Neutrophil (primary cell): Measurements from ENCODE around the gene BABAM2.
"Not testable (repeated sequence)": the region's sequence is repeated elsewhere in the genome, so short reads cannot be mapped to it uniquely, and the experiment has no call there.

Experiments used
- H3K27ac ChIP-seq: fragments of 200-600 bp; sonication (generic); 2 replicates; pipeline ENCODE4 v1.5.1; 2016; ENCODE audit warnings: mild to moderate bottlenecking, moderate library complexity
- H3K27me3 ChIP-seq: fragments of 200-600 bp; sonication (generic); 2 replicates; pipeline ENCODE4 v1.6.0; 2016; ENCODE audit warnings: mild to moderate bottlenecking
- H3K36me3 ChIP-seq: fragments of 200-600 bp; sonication (generic); 2 replicates; pipeline ENCODE4 v1.5.1; 2017
- H3K4me1 ChIP-seq, 2 experiments: fragments of 200-600 bp in 1 of 2; sonication (generic) in 1 of 2; 1 replicate in 1 of 2; 2 replicates in 1 of 2; pipeline versions ENCODE4 v1.5.1 to v1.6.1; 2013 to 2016; ENCODE audit warnings: low read depth in 1 of 2, low read length in 1 of 2, mild to moderate bottlenecking in 1 of 2, moderate library complexity in 1 of 2; ENCODE audit not compliant: control insufficient read depth in 1 of 2, insufficient read depth in 1 of 2
- H3K4me3 ChIP-seq, 2 experiments: fragments of 200-600 bp in 1 of 2; sonication (generic) in 1 of 2; 1 replicate in 1 of 2; 2 replicates in 1 of 2; pipeline ENCODE4 v1.5.1; 2013 to 2016; ENCODE audit warnings: low read depth in 1 of 2, low read length in 1 of 2, mild to moderate bottlenecking in 1 of 2, moderate library complexity in 1 of 2
- H3K9me3 ChIP-seq: fragments of 200-600 bp; sonication (generic); 2 replicates; pipeline ENCODE4 v1.5.1; 2016
- CTCF ChIP-seq: fragments of 200-600 bp; sonication (generic); IDR thresholded peaks from 2 replicates; pipeline ENCODE4 v1.5.1; 2016; ENCODE audit warnings: antibody characterized with exemption

The BABAM2 gene

GRCh38 chr2:27878825-27879224 lies 11.7 kb upstream of the BABAM2 start:
- Histone ChIP-seq H3K36me3 (no peaks in the 10 kb centered on the region), H3K4me1 (no peaks in the 10 kb centered on the region), H3K27ac (no peak overlapping the region), H3K4me3 (no peak overlapping the region), H3K27me3 (no peaks in the 10 kb centered on the region), H3K9me3 (no peaks in the 10 kb centered on the region)
- TF ChIP-seq CTCF: no peak

- not testable (repeated sequence) for H3K36me3 ChIP-seq, H3K9me3 ChIP-seq, H3K4me3 ChIP-seq, H3K27ac ChIP-seq, H3K4me1 ChIP-seq, H3K27me3 ChIP-seq
Observed at GRCh38 chr2:27881815-27882583, 8.5 kb upstream of the BABAM2 start.

DNA sequence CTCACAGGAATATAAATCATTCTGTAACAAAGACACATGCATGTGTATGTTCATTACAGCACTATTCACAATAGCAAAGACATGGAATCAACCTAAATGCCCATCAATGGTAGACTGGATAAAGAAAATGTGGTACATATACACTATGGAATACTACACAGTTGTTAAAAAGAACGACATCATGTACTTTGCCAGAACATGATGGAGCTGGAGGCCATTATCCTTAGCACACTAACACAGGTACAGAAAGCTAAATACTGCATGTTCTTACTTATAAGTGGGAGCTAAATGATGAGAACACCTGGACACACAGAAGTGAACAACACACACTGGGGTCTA lies 8.0 kb upstream of the BABAM2 start:
- not testable (repeated sequence) for H3K27ac ChIP-seq, H3K36me3 ChIP-seq, H3K4me1 ChIP-seq, H3K27me3 ChIP-seq, H3K9me3 ChIP-seq, H3K4me3 ChIP-seq

GRCh38 chr2:27884601-27885000 lies 5.9 kb upstream of the BABAM2 start:
- H3K27ac ChIP-seq: no peak overlapping the region

GRCh38 chr2:27885234-27885633 lies 5.3 kb upstream of the BABAM2 start:
- no peaks in the 10 kb centered on the region for H3K9me3 ChIP-seq
- H3K36me3 ChIP-seq: no peaks in the 10 kb centered on the region
- H3K27ac ChIP-seq: no peak overlapping the region
- H3K27me3 ChIP-seq: no peaks in the 10 kb centered on the region
- TF ChIP-seq CTCF: no peak
- H3K4me1 ChIP-seq: peaks cover 8 to 11% of the 10 kb centered on the region in 2 experiments
- H3K4me3 ChIP-seq: no peak overlapping the region

More at GRCh38 chr2:27884601-27885000, 5.9 kb upstream of the BABAM2 start:
- Histone ChIP-seq H3K27me3 (no peaks in the 10 kb centered on the region), H3K4me1 (peaks cover 3 to 6% of the 10 kb centered on the region in 2 experiments), H3K9me3 (no peaks in the 10 kb centered on the region), H3K36me3 (no peaks in the 10 kb centered on the region), H3K4me3 (no peak overlapping the region)
- no peak for TF ChIP-seq CTCF

DNA sequence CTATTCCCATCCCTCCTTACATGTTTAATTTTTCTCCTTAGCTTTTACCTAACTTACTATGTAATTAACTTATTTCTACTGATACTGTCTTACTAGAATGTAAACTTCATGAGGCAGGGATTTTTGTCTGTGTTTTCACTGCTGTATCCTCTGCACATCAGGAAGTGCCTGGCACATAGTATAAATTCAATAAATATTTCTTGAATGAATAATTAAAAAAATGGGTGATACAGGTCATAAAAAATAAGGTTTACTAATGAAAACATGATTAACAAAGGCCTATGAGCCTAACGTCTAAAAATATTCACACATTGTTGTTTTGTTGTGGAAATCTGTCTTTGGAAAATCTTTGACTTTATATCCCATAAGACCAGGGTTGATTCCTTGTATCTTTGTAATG lies 4.9 kb upstream of the BABAM2 start:
- TF ChIP-seq CTCF: no peak
- peaks cover 8 to 11% of the 10 kb centered on the region in 2 experiments for H3K4me1 ChIP-seq
- H3K9me3 ChIP-seq: no peaks in the 10 kb centered on the region
- no peaks in the 10 kb centered on the region for H3K27me3 ChIP-seq
- no peak overlapping the region for H3K27ac ChIP-seq
- H3K36me3 ChIP-seq: no peaks in the 10 kb centered on the region
- no peak overlapping the region for H3K4me3 ChIP-seq
